Posterior cingulate gyrus (tissue), 11 donors: ENCODE measurements around the gene DDHD1.
A peak's percentile ranks its signal among the peaks of the same experiment; 100 is the strongest.
"Not testable (repeated sequence)": the region's sequence is repeated elsewhere in the genome, so short reads cannot be mapped to it uniquely, and the experiment has no call there.

ENCODE experiments used
- DNase-seq, 10 donors: peaks; one replicate each; pipeline versions ENCODE4 v3.0.0 to v3.0.0-alpha.2; 2020 to 2021; ENCODE audit warnings: mixed read lengths in 3 of 10
- intact Hi-C: fragments of 100-400 bp; cut with DNase I; formaldehyde crosslinking; loops from one replicate; pipeline ENCODE4 v1.15.1; 2023

Gene DDHD1

DNA sequence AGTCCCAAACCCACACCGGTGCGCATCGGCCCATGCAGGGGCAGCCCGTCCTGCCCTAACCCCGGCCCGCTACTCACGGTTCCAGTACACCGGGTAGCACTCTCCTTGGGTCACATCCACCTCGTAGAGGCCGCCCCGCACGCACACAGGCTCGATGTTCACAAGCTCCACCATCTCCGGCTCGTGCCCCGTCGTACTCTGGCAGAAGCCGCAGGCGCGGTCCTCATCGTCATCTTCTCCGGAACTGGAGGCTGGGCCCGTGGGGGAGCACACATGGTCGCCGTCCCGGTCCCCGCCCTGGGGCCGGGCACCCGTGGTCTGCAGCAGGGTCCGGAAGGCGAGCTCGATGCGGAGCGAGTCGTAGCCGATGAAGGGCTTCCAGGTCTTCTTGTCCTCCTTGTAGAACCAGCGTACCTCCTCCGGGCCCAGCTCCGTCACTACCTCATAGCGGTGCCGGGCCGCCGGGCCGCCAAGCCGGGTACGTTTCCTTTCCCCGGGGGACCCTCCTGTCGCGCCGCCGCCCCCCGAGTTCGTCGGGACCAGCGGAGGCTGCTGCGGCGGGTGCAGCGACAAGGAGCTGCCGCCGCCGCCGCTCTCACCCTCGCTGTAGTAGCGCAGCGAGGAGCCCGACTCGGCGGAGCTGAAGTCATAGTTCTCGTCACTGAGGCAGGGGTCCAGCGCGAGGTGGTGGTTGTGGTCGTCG lies 788 bp downstream of the DDHD1 start:
- intact Hi-C loops: no loop called here
- peak; percentile 17 to 89 (median 48) for DNase-seq

DNA sequence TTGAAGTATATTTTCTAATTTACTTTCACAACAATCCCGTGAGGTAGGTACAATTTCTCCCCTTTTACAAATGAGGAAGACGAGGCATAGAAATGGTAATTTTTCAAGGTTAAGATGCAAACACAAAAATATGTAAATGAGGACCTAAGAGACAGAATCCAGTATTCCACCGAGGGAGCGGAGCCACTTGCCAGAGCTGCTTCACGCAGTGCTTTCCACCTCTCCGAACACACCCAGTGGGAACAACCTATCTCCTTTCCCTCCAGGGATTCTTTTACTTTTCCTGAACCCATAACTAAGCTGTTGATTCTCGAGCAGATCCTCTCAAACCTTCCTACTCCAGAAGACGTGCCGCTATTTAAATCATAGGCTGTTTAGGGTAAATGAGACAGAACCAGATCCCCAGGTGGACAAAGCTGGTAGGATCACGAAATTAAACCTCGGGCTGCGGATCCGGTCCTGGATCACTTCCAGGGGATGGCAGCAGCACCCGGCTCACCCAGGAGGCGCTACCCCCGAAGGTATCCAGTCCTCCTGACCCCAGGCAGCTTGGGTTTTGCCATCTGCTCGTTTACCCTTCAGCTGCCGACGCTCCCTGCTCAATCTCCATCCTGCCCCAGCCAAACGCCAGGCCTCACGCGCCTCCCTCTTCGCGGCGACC lies 1.5 kb downstream of the DDHD1 start:
- intact Hi-C loops: no loop called here
- DNase-seq: peak in 8 of 10 donors; percentile 14 to 86 (median 40)

DNA sequence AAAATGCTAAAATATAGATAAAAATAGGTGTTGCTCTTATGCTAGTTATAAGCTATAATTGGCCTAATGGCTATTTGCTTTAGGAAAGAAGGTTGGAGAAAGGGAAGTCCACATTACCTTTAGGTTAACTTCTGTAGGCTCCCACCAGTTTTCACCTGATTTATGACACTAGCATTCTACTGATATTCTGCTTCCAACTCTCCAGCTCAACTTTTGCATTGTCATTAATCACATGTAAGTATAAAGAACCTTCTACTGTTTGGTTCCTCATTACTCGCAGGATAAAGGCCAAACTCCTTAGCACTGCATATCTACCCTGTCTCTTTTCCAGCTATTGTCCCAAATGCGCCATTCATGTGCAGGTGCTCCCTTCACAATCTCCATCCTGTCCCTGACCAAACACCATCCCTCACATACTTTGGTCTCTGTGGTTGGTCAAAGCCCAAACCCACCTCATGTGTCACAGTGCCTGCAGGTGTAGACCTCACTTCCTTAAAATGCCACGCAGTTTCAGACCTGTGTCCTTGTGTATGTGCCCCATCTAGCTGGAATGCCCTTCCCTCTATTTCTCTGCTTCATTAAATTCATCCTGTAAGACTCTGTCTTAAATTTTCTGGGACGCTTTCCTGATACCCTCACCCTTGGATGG lies 3.3 kb downstream of the DDHD1 start:
- DNase-seq: no peak
- intact Hi-C loops: no loop called here

DNA sequence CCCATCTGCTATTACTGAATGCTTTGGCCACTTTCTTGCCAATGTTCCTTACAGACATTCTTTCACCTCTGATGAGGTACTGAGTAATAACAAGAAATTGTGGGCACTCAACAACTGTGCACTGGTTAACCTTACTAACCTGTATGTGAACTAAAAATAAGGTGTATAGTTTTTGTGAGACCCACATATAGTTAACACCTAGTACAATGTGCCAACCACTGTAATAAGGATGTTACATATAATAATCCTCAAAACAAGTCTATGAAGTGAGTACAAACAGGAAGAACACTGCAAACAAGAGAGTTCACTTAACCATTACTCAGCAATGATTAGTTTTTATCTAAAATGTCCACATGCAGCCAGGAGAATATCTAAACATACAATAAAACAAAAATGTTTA lies 4.5 kb downstream of the DDHD1 start:
- intact Hi-C loops: no loop called here
- no peak for DNase-seq

DNA sequence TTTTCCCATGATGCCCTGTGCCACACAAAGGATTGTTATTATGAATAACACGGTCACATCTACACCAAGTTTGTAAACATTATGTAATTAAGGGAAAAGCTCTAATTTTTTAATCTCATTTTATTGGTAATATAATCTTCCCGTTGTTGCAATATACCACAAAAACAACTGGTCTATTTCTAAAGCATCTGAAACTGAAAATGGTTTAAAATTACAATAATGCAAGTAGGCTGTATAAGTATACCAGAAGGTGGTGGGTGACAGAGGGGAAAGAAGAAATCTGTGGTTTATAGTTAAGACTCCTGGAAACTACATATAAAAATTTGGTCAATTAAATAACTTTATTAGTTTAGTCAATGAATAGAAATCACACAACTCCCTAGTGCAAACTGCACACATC lies 5.2 kb downstream of the DDHD1 start:
- intact Hi-C loops: no loop called here

DNA sequence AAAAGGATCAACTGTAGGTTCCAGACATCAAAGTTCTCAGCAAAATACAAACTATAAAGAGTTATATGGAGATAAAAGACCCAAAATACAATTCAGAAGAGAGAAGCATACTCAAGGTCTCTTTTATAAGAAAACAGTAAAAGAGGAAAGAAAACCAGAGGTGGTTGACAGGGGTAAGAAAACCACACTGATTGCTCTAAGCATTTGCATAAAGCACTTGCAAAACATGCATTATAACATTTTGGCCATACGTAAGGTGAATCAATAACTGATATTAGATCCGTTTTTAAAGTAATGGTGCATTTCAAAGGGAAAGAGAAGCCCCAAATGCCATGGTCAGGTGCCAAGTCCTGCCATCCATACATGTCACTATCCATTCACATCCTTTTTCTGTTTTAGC lies 5.9 kb downstream of the DDHD1 start:
- intact Hi-C loops: no loop called here
- DNase-seq: no peak

More for the DNA sequence above, 5.2 kb downstream of the DDHD1 start:
- DNase-seq: no peak

DNA sequence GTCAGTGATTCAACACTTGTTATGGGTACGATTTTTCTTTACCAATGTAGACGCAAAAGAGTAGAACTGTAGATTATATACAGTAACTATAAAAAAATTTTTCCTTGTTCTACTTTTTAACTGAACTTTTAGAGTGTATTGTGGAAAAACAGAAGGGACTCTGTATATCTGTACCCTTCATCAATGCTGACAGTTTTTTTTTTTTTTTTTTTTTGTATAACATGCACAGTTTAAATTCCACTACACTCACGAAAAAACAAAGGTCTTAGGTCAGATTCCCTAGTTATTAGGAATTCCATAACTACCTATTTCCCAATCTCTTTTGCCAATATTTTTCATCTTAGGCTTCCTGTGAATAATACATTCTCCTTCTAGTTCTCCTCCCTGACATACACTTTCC lies 6.4 kb downstream of the DDHD1 start:
- no peak for DNase-seq
- intact Hi-C loops: no loop called here

DNA sequence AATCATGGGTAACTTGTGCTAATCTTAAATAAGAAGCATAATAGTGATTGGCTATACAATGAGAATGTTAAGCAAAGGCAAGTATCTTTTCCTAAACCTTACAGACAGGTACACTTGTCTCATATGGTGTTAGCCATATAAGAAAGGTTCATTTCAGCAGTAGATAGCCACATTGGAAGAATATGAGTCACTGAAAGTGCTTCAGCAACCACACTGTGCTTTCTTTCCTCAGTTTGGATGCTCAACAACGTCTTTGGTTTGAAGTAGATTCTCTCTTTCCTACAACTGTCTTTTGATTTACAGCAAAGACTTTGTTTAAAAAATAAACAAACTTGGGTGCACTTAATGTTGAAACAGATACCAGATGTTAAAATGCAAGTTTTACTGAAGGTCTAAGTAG lies 8.9 kb downstream of the DDHD1 start:
- no peak for DNase-seq
- intact Hi-C loops: no loop called here

DNA sequence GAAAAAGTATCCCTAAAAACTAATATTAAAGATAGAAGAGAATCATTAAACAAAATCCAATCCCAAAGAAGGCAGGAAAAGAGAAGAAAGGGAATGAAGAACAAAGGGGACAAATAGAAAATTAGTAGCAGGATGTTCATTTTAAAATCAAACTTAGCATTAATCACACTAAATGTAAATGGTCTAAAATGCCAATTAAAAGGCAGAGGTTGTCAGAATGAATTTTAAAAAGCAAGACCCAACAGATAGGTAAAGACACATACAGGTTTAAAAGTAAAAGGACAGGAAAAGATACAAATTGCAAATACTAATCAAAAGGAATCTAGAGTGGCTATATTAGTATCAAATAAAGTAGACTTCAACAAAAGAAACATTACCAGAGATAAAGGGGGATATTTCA lies 12.5 kb downstream of the DDHD1 start:
- intact Hi-C loops: no loop called here
- DNase-seq: no peak

DNA sequence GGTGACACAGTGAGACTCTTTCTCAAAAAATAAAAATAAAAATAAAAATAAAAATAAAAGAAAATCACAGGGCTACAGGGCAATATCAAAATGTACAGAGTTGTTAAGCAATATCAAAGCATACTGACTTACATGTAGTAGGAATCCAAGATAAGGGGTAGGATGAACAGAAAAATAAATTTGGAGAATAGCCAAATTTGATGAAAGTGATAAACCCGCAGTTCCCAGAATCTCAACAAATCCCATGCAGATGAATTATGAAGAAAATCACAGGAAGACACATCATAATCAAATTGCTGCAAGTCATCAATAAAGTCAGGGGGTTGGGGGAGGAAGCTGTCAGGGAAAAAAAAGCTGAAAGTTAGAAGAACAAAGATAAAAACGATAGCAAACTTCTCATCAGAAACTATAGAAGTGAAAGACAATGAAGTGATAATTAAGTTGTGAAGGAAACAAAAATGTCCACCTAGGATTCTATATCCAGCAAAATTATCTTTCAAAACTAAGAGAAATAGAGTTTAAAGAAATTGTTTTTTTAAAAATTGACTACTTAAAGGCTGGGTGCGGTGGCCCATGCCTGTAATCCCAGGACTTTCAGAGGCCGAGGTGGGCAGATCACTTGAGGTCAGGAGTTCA lies 15.4 kb downstream of the DDHD1 start:
- intact Hi-C loops: no loop called here
- DNase-seq: no peak

DNA sequence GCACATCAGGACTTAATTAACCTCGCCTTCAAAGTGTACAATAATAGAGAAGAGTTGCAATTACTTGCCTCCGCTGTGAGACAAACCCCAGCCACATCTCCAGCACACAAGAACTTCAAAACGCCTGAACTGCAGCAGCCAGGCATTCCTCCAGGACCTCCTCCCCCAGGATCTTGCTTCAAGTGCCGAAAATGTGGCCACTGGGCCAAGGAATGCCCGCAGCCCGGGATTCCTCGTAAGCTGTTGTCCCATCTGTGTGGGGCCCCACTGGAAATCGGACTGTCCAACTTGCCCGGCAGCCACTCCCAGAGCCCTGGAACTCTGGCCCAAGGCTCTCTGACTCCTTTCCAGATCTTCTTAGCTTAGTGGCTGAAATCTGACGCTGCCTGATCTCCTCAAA lies 22.6 kb downstream of the DDHD1 start:
- intact Hi-C loops: not testable (repeated sequence)

DNA sequence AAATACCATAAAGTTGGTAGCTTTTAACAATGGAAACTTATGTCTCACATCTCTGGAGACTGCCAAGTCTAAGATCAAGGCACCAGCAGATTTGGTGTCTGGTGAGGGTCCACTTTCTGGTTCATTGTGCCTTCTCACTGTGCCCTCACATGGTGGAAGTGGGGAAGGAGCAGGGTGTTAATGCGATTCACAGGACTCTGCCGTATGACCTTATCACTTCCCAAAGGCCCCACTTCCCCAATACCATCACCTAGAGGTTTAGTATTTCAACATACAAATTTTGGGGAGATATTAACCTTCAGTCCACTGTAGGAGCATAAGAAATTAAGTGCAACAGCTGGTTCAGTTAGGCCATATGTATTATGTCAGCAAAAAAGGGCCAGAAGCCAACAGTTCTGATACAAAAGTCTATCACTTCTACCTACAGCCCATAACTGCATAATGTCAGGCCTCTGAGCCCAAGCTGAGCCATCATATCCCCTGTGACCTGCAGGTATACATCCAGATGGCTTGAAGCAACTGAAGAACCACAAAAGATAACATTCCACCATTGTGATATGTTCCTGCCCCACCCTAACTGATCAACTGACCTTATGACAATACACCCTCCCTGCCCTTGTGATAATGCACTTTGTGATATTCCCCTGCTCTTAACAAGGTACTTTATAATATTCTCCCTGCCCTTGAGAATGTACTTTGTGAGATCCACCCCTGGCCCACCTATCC lies 24.7 kb downstream of the DDHD1 start:
- intact Hi-C loops: no loop called here
- DNase-seq: no peak

More for the DNA sequence above, 22.6 kb downstream of the DDHD1 start:
- not testable (repeated sequence) for DNase-seq

DNA sequence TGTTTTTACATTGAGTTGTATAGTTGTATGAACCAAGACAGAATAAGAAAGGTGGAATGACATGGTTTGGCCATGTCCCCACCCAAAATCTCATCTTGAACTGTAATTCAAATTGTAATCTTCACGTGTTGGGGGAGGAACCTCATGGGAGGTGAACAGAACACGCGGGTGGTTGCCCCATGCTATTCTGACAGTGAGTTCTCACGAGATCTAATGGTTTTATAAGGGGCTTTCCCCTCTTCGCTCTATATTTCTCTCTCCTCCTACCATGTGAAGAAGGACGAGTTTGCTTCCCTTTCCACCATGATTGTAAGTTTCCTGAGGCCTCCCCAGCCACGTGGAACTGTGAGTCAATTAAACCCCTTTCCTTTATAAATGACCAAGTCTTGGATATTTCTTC lies 25.3 kb downstream of the DDHD1 start:
- no peak for DNase-seq
- intact Hi-C loops: no loop called here

DNA sequence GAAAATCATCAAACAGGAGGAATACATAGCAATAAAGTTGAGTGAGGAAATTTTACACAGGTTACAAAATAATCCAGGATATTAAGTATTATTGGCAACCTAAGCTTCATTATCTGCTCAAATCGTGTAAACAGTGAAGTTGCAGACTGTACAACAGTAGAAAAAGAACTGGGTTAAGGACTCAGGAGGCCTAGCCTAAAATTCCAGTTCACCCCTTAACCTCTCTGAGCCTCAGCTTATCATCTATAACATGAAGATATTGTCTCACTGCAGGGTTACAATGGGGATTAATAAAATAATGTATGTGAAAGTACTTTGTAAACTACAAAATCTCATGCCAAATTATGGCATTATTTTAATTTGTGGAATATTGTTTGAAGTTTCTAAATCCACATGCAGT lies 26.0 kb downstream of the DDHD1 start:
- DNase-seq: no peak
- intact Hi-C loops: no loop called here

DNA sequence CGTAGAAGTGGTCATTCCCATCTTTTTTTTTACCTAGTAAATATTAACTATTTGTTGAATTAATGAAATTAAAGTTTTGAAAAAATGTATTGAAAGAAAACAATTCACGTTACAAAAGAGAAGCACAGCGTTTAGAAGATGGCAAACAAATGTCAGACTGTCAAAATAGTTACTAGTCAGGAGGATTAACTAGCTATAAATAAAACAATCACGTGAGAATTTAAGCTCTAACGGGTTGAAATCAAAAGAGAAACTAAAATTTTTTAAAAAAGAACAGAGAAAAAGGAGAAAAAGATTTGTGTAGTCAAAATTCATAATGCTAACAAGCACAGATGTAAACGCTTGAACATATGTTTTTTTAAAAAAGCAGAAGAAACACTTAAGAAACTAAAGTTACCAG lies 26.4 kb downstream of the DDHD1 start:
- intact Hi-C loops: no loop called here
- DNase-seq: no peak

DNA sequence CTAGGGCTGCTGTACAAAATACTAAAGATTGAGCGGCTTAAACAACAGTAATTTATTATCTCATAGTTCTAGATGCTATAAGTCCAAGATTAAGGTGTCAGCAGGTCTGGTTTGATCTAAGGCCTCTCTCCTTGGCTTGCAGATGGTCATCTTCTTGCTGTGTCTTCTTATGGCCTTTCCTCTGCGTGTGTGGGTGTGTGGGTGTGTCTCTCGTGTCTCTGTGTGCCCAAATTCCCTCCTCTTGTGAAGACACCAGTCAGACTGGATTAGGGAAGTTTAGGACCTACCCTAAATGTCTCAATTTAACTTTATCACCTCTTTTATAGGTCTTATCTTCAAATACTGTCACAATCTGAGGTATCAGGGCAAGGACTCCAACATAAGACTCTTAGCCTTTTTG lies 28.3 kb downstream of the DDHD1 start:
- intact Hi-C loops: no loop called here
- DNase-seq: no peak

DNA sequence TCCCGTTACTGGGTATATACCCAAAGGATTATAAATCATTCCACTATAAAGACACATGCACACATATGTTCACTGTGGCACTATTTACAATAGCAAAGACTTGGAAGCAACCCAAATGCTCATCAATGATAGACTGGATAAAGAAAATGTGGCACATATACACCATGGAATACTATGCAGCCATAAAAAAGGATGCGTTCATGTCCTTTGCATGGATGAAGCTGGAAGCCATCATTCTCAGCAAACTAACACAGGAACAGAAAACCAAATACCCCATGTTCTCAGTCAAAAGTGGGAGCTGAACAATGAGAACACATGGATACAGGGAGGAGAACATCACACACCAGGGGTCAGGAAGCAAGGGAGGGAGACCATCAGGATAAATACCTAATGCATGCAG lies 31.7 kb downstream of the DDHD1 start:
- intact Hi-C loops, DNase-seq: not testable (repeated sequence)

DNA sequence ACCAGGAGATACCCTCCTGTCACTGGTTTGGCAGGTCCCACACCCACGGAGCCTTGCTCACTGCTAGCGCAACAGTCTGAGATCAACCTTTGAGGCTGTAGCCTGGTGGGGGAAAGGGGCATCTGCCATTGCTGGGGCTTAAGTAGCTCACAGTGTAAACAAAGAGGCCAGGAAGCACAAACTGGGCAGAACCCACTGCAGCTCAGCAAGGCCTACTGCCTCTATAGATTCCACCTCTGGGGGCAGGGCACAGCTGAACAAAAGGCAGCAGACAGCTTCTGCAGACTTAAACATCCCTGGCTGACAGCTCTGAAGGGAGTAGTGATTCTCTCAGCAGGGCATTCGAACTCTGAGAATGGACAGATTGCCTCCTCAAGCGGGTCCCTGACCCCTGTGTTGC lies 35.6 kb downstream of the DDHD1 start:
- DNase-seq: not testable (repeated sequence)

DNA sequence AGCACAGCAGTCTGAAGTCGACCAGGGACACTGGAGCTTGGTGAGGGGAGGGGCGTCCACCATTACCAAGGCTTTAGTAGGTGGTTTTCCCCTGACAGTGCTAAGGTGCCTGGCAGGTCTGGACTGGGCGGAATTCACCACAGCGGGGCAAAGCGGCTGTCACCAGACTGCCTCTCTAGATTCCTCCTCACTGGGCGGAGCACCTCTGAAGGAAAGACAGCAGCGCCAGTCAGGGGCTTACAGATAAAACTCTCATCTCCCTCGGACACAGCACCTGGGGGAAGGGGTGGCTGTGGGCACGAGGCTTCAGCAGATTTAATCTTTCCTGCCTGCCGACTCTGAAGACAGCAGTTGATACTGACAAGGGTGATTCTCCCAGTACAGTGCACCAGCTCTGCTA lies 39.1 kb downstream of the DDHD1 start:
- no peak for DNase-seq
- intact Hi-C loops: no loop called here

More for the DNA sequence above, 35.6 kb downstream of the DDHD1 start:
- intact Hi-C loops: not testable (repeated sequence)

DNA sequence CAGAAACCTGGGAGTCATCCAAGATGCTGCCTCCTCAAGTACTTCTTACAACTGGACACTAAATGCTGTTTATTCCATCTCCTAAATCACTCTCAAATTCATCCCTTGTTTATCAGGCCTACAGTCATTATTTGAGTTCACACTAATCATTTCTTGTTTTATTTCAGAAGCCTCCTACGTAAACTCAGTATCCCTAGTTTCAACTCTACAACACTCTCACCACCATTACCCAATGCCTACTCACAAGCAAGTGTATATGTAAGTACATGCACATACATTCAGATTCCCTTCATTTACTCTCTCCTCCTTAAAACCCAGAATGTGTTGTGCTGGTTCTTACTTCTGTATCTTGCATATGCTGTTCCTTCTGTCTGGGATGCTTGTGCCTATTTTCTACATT lies 43.0 kb downstream of the DDHD1 start:
- no peak for DNase-seq
- intact Hi-C loops: no loop called here
